Measurements from ENCODE around the gene CRELD2. TPM values are rescaled to one million over a fixed set of nuclear protein-coding genes. Genes with fewer than 3 reads are reported as not detected.

The CRELD2 gene
- total and polyA plus RNA-seq, 2 of the 8 experiments (the other 6 are each of a cell fraction or from before 2014, with no cell fraction given) = 24.5 to 36.6 TPM

DNA sequence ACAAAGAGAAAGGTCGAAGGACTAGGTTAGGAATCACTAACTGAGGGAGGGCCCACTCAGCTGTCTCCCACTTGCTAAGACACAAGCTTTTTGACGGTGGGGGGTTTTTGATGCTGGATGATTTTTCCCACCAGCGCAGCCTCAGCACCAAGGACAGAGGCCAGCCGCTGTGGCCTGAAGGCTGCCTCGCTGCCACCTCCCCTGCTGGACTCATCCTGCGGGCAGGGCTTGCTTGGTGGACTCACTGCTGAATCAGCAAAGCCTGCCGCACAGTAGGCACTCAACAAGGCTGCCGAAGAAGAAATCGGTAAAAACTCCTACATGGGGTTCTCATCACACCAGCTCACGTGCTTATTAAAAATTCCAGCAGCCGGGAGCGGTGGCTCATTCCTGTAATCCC, 2.8 kb upstream of the CRELD2 start (continued):
- TF ChIP-seq, protein P1, sequence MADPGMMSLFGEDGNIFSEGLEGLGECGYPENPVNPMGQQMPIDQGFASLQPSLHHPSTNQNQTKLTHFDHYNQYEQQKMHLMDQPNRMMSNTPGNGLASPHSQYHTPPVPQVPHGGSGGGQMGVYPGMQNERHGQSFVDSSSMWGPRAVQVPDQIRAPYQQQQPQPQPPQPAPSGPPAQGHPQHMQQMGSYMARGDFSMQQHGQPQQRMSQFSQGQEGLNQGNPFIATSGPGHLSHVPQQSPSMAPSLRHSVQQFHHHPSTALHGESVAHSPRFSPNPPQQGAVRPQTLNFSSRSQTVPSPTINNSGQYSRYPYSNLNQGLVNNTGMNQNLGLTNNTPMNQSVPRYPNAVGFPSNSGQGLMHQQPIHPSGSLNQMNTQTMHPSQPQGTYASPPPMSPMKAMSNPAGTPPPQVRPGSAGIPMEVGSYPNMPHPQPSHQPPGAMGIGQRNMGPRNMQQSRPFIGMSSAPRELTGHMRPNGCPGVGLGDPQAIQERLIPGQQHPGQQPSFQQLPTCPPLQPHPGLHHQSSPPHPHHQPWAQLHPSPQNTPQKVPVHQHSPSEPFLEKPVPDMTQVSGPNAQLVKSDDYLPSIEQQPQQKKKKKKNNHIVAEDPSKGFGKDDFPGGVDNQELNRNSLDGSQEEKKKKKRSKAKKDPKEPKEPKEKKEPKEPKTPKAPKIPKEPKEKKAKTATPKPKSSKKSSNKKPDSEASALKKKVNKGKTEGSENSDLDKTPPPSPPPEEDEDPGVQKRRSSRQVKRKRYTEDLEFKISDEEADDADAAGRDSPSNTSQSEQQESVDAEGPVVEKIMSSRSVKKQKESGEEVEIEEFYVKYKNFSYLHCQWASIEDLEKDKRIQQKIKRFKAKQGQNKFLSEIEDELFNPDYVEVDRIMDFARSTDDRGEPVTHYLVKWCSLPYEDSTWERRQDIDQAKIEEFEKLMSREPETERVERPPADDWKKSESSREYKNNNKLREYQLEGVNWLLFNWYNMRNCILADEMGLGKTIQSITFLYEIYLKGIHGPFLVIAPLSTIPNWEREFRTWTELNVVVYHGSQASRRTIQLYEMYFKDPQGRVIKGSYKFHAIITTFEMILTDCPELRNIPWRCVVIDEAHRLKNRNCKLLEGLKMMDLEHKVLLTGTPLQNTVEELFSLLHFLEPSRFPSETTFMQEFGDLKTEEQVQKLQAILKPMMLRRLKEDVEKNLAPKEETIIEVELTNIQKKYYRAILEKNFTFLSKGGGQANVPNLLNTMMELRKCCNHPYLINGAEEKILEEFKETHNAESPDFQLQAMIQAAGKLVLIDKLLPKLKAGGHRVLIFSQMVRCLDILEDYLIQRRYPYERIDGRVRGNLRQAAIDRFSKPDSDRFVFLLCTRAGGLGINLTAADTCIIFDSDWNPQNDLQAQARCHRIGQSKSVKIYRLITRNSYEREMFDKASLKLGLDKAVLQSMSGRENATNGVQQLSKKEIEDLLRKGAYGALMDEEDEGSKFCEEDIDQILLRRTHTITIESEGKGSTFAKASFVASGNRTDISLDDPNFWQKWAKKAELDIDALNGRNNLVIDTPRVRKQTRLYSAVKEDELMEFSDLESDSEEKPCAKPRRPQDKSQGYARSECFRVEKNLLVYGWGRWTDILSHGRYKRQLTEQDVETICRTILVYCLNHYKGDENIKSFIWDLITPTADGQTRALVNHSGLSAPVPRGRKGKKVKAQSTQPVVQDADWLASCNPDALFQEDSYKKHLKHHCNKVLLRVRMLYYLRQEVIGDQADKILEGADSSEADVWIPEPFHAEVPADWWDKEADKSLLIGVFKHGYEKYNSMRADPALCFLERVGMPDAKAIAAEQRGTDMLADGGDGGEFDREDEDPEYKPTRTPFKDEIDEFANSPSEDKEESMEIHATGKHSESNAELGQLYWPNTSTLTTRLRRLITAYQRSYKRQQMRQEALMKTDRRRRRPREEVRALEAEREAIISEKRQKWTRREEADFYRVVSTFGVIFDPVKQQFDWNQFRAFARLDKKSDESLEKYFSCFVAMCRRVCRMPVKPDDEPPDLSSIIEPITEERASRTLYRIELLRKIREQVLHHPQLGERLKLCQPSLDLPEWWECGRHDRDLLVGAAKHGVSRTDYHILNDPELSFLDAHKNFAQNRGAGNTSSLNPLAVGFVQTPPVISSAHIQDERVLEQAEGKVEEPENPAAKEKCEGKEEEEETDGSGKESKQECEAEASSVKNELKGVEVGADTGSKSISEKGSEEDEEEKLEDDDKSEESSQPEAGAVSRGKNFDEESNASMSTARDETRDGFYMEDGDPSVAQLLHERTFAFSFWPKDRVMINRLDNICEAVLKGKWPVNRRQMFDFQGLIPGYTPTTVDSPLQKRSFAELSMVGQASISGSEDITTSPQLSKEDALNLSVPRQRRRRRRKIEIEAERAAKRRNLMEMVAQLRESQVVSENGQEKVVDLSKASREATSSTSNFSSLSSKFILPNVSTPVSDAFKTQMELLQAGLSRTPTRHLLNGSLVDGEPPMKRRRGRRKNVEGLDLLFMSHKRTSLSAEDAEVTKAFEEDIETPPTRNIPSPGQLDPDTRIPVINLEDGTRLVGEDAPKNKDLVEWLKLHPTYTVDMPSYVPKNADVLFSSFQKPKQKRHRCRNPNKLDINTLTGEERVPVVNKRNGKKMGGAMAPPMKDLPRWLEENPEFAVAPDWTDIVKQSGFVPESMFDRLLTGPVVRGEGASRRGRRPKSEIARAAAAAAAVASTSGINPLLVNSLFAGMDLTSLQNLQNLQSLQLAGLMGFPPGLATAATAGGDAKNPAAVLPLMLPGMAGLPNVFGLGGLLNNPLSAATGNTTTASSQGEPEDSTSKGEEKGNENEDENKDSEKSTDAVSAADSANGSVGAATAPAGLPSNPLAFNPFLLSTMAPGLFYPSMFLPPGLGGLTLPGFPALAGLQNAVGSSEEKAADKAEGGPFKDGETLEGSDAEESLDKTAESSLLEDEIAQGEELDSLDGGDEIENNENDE (IDR thresholded peaks at IDR 0.05; ENCODE audit: insufficient replicate concordance, low read length) = no peak
- no peak for TF ChIP-seq JUND (IDR thresholded peaks at IDR 0.05; ENCODE audit: low read length)
- TF ChIP-seq RXRA (IDR thresholded peaks at IDR 0.05; ENCODE audit: insufficient read depth, low read depth, low read length) = no peak
- TF ChIP-seq RAD21 (IDR thresholded peaks at IDR 0.05 in 1 of 2, conservative IDR thresholded peaks at IDR 0.05 in 1 of 2; ENCODE audit: low read depth in 2 of 2, low read length in 2 of 2) = no peak; a peak in 1 of 4 replicates
- TF ChIP-seq RNF2 (IDR thresholded peaks at IDR 0.05; ENCODE audit: borderline replicate concordance, low read depth, low read length, missing control alignments, poor library complexity, severe bottlenecking) = no peak
- no peak for TF ChIP-seq KDM1A (IDR thresholded peaks at IDR 0.05; ENCODE audit: borderline replicate concordance, low read length)
- peak; percentile 63 to 64; a peak in 1 of 4 replicates for TF ChIP-seq SIN3A (conservative IDR thresholded peaks at IDR 0.05 in 1 of 2, IDR thresholded peaks at IDR 0.05 in 1 of 2; ENCODE audit: low read depth in 1 of 2, low read length in 2 of 2)
